Ureter (tissue), 1 donor: ENCODE measurements around the gene ZNHIT2. TPM values are rescaled to one million over a fixed set of nuclear protein-coding genes. Genes with fewer than 3 reads are reported as not detected.
"Not testable (repeated sequence)": the region's sequence is repeated elsewhere in the genome, so short reads cannot be mapped to it uniquely, and the experiment has no call there.

ENCODE experiments used
- DNase-seq: peaks from one replicate; pipeline ENCODE4 v3.0.0-alpha.2; 2020; ENCODE audit warnings: low spot score
- total RNA-seq: library from RNA; stranded (reverse); gene quantifications from one replicate; pipeline ENCODE4 v1.2.4, GENCODE V29; 2023
- donor health status: DM: yes; HTN: yes; CAD: no.

The ZNHIT2 gene
- total RNA-seq: 13.7 TPM

DNA sequence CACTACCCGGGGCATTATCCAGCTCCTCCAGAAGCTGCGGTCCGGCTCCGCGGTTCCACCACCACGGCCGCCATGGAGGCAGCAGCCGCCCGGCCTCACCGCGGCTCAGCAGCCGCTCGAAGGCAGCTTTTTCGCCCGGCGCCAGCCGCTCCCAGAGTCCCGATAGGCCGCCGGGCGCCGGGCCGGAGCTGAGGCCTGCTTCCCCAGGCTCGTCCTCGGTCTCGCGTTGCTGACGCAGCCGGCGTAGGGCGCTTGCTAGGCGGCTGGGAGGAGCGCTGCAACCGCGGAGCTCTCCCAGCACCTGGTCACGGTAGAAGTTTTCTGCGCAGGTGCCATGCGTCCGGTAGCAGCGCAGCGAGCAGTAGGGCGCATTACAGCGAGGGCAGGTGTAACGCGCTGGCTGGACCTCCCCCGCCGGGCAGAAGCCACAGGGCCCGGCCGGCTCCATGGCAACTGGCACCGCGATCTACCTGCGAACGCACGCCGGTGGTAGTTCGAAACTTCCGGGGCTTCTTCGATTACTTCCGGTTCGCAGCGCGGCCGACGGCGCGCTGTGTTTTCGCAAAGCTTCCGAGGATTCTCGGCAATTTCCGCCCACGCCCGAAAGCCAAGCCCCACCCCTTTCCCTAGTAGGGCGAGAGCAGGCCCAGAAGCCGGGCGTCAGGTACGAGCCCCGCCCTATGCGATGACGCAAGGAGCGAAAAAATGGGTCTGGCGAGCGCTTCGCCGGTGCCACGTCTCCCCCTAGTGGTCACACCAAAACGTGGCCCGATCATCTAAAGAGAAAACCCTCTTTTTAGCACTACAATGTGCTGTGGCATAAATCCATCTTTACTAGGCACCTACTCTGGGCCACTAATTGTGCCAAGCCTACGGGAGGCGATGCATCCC is at the start of gene ZNHIT2:
Gene ZNHIT2, minus strand, starts transcription at position 496 of the 891 bp plus-strand sequence. Its CDS starts 48 bp downstream, at position 448.
- DNase-seq: peak; percentile 100

DNA sequence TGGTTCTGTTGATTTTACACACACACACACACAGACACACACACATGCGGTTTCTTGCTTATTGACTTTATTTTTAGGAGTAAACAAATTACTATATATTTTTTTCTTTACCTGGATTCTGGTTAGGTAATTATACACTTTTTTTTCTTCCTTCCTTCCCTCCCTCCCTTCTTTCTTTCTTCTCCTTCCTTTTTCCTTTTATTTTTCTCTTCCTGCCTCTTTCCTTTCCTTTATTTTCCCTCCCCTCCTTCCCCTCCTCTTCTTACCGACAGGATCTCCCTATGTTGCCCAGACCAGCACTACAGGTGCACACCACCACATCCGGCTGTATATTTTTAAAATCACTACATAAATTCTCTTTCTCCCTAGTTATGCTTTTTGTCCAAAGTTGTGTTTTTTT is 49.4 kb upstream of the ZNHIT2 start:
- DNase-seq: no peak

DNA sequence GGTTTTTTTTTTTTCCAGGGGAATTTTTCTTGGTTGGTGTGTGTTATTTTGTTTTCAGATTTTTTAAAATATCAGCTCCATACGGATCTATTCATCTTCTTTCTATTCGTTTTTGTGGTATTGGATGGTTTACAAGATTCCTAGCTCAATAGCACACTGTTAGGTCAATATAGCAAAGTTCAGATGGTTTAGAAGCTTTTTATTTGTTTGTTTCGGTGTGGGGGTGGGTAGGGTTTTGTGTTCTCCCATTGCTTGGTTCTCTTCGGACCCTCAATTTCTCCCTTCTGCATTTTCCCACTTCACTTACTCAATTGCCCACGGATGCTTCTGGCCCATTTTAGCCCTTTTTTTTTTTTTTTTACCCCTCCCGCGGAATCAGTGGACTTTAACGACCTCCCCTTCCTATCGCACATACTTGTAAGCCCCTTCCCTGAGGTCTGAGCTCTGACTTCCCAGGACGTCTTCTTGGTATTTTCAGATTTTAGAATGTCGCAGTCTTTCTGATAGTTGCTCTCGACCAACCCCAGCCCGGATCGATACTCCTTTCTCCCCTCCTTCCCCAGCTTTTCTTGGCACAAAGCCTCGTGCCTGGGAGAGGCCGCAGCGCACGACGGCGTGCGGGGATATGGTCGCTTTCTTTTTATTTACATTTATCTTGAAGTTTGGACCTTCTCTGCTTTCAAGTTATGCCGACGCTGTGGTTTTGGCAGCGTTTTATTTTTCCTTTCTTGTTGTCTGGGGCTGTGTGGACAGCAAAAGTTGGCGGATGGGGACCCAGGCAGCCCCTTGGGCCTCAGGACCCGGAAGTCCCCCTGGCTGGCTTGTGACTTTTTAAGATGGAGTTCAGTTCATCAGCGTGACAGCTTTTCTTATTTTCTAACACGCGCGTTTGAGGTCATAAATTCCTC is 48.2 kb upstream of the ZNHIT2 start:
- no peak for DNase-seq

DNA sequence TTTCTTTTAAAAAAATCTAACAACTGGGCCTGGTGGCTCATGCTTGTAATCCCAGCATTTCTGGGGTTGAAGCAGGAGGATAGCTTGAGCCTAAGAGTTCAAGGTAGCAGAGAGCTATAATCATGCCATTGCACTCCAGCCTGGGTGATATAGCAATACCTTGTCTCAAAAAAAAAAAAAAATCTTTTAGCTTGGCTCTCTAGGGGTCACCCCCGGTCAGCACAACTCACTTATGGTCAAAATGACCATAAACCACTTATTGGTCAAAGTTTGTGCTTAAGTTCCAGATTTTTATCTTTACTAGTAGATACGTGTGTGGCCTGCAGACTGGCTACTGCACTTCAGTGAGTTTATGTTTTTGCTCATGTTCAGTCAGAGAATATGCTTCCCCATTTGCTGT is 46.2 kb upstream of the ZNHIT2 start:
- no peak for DNase-seq

DNA sequence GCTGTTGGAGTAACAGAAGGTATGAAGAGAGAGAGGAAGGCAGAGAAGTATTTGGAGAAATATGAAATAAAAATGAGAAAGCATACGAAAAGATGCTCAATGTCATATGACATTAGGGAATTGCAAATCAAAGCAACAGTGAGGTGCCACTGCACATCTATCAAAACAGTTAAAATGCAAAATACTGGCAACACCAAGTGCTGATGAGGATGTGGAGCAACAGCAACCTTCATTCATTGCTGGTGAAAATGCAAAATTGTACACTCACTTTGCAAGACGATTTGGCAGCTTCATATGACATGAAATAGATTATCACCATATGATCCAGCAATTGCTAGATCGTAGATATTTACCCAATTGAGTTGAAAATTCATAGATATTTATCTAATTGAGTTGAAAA is 43.1 kb upstream of the ZNHIT2 start:
- DNase-seq: no peak

DNA sequence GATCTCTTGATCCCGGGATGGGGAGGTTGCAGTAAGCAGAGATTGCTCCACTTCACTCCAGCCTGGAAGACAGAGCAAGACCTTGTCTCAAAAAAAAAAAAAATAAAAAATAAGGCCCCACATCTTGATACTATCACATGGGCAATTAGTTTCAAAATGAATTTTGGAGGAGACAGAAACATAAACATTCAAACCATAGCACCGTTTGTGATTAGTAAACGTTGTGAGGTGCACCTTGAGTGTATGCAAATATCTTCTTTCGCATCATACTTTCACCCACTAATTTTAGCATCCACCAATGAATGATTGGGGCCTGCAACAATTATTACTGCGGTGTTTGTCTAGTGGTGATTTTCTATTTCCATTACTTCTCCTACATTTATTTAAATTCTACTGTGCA is 41.5 kb upstream of the ZNHIT2 start:
- DNase-seq: no peak

DNA sequence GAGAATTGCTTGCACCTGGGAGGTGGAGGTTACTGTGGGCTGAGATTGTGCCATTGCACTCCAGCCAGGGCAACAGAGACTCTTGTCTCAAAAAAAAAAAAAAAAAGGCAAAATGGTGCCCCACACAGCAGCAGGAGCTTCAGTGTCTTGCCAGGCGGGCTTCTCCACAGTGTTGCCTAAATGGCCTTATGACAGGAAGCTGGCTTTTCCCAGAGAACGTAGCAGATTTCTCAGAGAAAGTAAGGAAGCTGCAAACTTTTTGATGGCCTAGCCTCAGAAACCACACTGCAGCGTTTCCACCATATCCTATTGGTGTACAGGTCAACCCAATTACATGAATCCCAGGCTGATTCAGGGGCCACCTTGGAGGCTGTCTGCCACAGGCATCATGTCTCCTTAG is 39.8 kb upstream of the ZNHIT2 start:
- no peak for DNase-seq

DNA sequence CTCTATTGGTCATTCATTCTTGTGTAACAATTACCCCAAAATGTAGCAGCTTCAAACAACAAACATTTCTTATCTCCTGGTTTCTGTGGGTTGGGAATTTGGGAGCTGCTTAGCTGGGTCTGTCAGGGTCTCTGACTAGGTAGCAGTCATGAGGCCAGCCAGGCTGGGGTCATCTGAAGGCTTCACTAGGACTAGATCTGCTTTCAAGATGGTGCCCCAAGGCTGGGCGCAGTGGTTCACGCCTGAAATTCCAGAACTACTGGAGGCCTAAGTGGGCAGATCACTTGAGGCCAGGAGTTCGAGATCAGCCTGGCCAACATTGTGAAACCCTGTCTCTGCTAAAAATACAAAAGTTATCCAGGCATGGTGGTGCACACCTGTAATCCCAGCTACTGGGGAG is 39.4 kb upstream of the ZNHIT2 start:
- no peak for DNase-seq

DNA sequence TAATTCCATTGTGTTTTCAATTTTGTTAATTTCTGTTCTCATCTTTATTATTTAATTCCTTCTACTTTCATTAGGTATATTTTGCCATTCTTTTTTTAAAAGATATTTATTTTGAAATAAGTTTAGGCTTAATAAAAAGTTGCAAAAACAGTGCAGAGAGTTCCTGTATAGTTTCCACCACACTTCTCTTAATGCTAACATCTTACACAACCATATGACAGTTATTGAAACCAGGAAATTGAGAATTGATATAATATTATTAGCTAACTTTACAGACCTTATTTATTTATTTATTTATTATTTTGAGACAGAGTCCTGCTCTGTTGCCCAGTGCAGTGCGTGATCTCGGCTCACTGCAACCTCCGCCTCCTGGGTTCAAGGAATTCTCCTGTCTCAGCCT is 38.8 kb upstream of the ZNHIT2 start:
- no peak for DNase-seq

DNA sequence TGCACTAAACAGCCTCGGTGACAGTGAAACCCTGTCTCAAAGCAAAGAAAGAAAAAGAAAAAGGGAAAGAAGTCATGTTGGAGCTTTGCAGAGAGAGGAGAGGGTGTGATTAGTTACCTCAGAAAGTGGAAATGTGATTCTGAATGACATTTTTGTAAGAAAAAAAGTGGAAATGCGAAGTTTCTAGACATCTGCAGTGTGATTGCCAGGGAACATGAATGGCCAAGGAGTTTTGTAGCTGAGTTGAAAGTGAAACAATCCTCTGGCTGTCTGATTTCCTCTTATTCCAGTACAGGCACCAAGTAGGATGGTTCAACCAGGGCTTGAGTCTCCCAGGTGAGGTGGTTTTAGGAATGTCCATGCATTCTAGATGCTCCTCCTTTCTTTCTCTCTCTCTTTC is 34.6 kb upstream of the ZNHIT2 start:
- no peak for DNase-seq

DNA sequence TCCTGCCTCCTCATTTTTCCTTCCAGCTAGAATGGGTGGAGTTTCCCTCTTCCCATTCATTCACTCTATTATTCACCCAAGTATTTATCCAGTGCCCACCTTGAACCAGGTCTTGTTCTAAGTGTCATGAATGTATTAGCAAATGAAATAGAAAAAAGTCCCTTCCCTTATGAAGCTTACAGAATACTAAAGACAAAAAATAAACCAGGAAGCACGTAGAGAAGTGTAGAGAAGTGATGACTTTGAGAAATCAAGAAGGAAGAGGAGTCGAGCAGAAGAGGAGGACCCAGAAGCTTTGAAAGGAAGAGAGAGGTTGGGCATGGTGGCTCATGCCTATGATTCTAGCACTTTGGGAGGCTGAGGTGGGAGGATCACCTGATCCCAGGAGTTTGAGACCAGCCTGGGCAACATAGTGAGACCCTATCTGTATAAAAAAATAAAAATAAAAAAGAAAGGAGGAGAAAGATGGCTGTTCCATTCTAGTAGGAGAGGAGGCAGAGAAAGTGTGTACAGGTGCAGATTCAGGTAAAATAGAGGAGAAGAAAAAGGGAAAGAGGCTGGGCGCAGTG is 33.9 kb upstream of the ZNHIT2 start:
- DNase-seq: no peak

DNA sequence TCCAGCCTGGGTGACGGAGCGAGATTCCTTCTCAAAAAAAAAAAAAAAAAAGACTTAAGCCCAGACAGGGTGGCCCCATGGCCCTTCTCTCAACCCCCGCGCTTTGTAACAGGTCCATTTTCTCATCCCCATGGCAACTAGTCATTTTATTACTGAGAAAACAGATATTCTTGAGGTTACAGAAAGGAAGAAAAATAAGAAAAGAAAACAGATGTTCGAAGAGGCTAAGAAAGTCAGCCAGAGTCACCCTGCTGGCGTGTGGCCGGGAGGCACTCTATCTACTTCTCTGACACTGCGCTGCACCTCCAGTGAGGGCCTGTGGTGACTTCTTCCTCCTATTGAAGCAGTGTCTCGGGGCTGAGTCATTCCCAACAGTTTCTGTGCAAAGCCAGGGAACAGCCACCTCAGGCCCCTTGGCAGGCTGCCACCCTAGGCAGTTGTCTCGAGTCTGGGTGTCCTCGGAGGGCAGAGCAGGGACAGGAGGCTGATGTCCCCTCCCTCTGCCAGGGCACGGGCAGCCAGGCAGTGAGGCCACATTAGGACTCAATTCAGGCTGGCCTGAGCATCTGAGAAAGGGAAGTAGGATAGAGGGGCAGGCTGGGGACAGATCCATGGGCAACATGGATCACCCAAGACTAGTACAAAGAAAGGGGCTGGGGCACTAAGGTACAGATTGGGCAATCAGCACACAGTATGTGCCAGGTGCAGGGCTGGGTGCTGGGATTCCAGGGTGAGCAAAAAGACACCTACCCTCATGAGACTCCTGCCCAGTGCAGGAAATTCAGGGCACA is 33.2 kb upstream of the ZNHIT2 start:
- peak; percentile 90 for DNase-seq

DNA sequence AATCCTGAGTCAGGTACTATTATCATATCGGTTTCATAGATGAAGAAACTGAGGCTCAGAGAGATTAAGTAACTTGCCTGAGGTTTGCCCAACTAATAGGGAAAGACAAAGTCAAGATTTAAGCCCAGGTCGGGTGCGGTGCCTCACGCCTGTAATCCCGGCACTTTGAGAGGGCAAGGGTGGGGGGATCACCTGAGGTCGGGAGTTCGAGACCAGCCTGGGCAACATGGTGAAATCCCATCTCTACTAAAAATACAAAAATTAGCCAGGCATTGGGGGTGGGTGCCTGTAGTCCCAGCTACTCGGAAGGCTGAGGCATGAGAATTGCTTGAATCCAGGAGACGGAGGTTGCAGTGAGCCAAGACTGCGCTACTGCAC is 32.6 kb upstream of the ZNHIT2 start:
- DNase-seq: not testable (repeated sequence)

DNA sequence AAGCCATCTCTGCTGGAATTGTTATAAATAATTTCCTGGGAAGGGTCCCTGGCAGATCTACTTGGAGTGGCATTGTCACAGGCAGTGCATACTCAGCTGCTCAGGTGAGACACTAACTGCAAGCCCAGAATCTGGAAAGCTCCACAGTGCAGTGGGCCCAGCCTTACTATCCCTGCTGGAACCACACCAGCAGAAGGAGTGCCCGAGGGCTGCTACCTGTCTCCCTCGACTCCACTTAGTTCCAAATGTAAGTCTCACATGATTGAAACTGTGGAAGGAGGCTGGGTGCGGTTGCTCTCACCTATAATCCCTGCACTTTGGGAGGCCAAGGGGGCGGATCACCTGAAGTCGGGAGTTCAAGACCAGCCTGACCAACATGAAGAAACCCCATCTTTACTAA is 31.2 kb upstream of the ZNHIT2 start:
- DNase-seq: no peak

DNA sequence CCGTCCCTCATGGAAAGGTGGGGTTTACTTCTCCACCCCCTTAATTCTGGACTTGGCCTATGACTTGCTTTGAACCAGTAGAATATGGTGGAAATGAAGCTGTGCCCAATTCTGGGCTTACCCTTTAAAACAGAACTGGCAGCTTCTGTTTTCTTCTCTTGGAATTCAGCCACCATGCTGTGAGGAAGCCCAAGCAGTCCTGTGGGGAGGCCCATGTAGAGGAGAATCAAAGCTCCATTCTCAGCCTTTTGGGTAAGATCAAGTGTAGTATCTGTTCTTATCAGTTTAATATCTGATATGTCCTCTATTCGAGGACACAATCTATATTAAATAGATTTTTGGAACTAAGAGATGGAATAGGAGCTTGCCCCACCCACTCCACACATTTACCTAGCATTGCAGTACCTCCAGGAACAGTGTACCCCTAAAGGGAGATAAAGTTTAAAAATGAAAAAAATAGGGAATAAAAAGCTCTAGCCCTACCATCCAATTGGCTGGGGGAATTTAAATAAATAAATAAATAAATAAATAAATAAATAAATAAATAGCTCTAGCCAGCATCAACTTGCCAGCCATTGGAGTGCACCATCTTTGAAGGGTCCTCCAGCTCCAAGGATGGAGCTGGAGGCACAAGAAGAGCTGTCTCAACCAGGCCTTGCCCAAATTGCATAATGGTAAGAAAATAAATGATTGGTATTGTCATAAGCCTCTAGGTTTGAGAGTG is 30.0 kb upstream of the ZNHIT2 start:
- no peak for DNase-seq

DNA sequence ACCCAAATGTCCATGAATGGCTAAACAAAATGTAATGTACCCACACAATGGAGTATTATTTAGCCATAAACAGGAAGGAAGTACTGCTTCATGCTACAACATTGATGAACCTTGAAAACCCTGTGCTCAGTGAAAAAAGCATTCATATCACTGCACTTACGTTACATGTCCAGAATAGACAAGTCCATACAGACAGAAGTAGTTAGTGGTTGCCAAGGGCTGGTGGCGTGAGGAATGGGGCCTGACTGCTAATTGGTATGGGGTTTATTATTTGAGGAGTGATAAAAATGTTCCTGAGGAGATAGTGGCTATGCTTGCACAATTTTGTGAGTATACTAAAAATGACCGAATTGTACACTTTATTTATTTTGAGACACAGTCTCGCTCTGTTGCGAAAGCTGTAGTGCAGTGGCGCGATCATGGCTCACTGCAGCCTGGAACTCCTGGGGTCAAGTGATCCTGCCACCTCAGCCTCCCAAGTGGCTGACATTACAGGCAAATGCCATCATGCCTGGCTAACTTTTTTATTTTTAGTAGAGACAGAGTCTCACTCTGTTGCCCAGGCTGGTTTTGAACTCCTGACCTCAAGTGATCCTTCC is 24.5 kb upstream of the ZNHIT2 start:
- DNase-seq: no peak

DNA sequence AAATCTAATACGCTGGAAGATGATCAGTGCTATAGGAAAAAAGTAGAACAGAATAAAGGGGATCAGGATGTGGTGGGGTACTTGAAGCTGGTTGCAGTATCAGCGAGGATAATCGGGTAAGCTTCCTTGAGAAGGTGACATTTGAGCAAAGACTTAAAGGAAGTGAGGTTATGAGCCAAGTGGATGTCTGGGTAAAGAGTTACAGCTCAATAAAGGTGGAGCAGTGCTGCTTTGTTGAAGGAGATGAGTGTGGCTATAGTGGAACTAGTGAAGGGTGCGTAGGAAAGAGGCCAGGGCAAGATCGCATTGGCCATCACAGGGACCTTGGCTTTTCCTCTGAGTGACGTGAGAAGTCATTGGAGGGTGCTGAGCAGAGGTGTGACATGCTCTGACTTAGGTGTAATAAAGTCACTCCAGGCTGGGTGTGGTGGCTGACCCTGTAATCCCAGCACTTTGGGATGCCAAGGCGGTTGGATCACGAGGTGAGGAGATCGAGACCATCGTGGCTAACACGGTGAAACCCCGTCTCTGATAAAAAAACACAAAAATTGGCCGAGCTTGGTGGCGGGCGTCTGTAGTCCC is 19.1 kb upstream of the ZNHIT2 start:
- no peak for DNase-seq

DNA sequence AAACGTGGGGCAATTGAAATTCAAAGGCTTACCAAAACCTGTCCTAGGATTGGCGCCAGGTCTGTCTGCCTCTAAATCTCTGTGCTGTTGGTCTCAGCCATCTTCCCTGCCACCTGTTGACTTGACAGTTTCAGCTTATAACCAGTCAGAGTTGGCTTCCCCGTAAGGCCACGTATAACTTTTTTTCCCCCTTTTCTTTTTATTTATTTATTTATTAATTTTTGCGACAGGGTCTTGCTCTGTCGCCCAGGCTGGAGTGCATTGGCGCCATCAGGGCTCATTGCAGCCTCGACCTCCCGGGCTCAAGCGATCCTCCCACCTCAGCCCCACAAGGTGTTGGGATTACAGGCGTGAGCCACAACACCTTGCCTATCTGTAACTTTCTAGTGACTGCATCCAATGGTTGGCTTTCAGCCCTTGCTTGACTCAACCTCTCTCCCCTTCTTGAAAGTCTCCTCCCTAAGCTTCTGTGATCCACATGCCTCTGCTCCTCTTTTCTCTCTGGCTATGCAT is 18.2 kb upstream of the ZNHIT2 start:
- no peak for DNase-seq

DNA sequence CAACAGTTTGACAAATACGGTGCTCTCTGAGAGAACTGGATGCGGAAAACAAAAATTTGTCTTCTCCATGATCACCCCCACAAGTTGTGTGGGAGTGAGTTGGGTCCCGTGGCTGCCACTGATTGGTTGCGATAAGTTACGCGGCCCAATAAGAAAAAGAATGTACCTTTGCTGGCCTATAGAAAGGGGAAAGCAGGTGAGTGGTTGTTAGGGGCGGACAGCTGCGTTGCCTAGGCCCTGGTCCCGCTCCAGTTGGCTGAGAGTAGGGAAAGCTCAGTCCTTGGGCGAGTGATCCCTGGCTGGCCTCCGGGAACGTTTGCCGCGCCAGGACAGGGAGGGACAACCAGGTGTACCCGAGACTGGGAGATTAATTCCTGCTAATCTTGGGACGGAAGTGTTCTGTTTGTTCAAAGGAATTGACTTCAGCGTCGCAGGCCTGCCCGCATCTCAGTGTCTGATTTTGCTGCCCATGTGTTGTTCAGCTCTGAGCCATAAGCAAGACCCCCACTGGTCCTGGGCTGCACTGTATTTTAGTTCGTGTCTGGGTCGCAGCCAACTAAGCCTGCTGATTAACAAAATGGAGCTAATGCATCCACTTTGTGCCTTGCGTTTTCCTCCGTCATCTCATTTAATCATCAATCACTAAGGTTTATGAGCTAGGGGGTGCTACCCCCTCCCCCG is 17.6 kb upstream of the ZNHIT2 start:
- peak; percentile 92 for DNase-seq
